ENCODE results near the gene MSMO1. TPM values are rescaled to one million over a fixed set of nuclear protein-coding genes. Genes with fewer than 3 reads are reported as not detected.
"Not testable (repeated sequence)": the region's sequence is repeated elsewhere in the genome, so short reads cannot be mapped to it uniquely, and the experiment has no call there.

Gene MSMO1
- 14.8 TPM for polyA plus RNA-seq (2012; ENCODE audit: insufficient read depth, insufficient read length, low read depth)

DNA sequence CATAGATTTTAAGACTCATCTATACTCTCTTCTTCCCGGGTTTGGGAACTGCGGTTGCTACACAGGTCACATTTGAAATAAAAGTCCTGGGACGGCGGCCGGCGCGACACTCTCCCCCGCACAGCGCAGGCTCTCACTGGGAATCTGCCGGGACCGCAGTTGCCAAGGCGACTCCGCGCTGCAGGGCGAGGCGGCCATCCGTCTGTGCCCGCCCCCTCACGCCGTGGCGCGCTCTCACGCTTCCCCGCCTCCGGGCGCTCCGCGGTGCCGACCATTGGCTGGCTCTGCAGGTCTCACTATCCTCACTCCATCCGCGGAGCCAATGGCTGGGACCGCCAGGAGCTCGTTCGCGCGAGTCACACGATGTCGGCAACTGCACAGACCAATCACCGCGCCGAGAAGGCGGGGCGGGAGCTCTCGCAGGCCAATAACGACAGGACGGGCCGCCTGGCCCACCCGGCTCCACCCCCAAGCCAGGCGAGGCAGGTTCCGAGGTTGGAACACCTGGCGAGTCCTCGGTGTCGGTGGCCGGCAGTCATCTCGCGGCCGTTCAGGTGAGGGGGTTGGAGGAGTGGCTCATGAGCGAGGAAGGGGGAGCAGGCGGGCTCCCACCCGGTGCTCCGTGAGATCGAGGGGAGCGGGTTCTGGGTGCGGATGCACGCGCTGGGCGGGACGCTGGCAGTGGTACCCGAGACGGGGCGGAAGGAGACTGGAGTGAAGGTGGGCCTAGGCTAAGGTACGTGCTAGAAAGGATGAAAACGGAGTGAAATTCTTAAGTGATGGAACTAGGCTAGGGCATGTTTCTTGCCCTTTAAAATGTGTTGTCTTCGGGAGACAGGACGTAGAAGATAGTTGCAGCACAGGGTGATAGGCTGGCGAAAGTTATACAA is at the start of gene MSMO1:
TSS of gene MSMO1 (plus strand) at position 459 of the 890 bp plus-strand sequence. CDS start 5,702 bp downstream, outside the sequence.
- H3K4me1 ChIP-seq, result no peaks in the 10 kb centered on the region

DNA sequence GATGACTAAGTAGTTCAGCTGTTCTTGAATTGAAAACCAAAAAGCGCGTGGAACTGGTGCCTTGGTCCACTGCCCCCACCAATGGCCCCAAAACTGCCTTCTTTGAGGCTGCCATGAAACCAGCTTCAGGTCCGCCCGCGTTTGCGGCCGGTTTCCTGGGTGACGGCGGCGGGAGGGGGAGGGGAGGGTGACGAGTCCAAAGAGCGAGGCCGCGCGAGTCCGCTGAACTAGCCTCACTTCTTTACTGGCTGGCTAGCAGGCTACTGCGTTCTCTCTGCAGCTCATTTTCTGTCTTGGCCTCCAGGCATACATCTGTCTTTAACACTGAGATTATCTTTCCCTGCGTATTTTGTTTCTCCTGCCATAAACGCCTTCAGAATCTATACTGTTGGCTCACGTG is 47.9 kb upstream of the MSMO1 start:
- H3K36me3 ChIP-seq, result not testable (repeated sequence)

More for the DNA sequence above, at the start of gene MSMO1:
- no peaks in the 10 kb centered on the region for H3K27me3 ChIP-seq
- TF ChIP-seq, protein P1, sequence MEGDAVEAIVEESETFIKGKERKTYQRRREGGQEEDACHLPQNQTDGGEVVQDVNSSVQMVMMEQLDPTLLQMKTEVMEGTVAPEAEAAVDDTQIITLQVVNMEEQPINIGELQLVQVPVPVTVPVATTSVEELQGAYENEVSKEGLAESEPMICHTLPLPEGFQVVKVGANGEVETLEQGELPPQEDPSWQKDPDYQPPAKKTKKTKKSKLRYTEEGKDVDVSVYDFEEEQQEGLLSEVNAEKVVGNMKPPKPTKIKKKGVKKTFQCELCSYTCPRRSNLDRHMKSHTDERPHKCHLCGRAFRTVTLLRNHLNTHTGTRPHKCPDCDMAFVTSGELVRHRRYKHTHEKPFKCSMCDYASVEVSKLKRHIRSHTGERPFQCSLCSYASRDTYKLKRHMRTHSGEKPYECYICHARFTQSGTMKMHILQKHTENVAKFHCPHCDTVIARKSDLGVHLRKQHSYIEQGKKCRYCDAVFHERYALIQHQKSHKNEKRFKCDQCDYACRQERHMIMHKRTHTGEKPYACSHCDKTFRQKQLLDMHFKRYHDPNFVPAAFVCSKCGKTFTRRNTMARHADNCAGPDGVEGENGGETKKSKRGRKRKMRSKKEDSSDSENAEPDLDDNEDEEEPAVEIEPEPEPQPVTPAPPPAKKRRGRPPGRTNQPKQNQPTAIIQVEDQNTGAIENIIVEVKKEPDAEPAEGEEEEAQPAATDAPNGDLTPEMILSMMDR (IDR thresholded peaks at IDR 0.05; ENCODE audit: low read depth, low read length), result no peak
- H3K9me3 ChIP-seq, result no peaks in the 10 kb centered on the region
- peak; percentile 99 for DNase-seq
- peak within 1 kb of the TSS; percentile 98 for H3K4me3 ChIP-seq (ENCODE audit: low read depth, low read length)
- peaks cover 3% of the 10 kb centered on the region; the same call in 1 of the 2 replicates for H3K36me3 ChIP-seq

DNA sequence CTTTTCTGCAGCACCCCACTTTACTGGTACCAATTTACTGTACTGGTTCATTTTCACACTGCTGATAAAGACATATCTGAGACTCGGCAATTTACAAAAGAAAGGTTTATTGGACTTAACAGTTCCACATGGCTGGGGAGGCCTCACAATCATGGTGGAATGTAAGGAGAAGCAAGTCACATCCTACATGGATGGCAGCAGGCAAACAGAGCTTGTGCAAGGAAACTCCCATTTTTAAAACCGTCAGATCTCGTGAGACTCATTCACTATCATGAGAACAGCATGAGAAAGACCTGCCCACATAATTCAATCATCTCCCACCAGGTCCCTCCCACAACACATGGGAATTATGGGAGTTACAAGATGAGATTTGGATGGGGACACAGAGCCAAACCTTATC is 42.8 kb upstream of the MSMO1 start:
- not testable (repeated sequence) for H3K4me3 ChIP-seq (ENCODE audit: low read depth, low read length); H3K36me3 ChIP-seq; DNase-seq; H3K4me1 ChIP-seq; H3K9me3 ChIP-seq; H3K27me3 ChIP-seq

More for the DNA sequence above, 47.9 kb upstream of the MSMO1 start:
- not testable (repeated sequence) for H3K4me1 ChIP-seq; DNase-seq; H3K4me3 ChIP-seq (ENCODE audit: low read depth, low read length); H3K27me3 ChIP-seq; H3K9me3 ChIP-seq

DNA sequence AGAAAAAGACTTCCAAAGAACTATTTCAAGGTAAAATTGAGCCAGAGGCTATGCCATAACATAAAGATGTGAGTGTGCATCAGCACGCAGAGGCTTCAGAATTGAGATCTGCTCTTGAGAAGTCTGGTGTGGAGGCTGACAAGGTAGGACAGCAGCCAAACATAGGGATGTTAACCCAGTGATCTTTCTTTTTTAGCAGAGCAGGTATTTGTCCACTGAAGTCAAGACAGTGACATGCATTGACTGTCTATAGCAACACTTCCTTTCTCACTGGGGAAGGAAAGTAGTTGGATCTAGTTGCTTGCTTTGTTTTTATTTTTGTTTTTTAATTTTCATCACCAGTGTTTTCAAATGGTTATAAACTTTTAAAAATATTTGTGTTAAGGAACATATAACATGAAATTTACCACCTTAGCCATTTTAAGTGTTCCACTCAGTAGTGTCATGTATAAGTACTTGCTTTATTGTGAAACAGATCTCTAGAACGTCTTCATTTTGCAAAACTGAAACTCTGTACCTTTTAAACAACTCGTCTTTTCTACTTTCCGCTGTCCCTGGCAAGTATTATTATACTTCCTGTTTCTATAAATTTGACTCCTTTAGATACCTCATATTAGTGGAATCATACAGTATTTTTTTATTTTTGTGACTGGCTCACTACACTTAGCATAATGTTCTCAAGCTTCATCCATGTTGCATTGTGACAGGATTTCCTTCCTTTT is 40.7 kb upstream of the MSMO1 start:
- H3K4me3 ChIP-seq (ENCODE audit: low read depth, low read length); H3K36me3 ChIP-seq: not testable (repeated sequence)

DNA sequence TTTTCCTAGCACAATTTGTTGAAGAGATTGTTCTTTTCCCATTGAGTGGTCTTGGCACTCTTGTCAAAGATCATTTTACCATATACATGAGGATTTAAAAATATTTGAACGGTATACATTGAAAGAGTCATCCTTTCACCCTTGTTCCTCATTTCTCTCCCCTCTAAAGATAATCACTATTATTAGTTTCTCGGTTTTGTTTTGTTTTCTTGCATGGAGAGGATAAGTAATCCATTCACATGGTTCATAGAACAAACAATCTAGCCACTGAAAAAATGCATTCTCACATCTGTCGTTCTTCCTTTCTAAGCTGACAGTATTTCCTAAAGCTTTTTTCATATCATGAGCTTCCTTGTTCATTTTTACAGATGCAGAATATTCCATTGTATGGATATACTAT is 39.2 kb upstream of the MSMO1 start:
- Histone ChIP-seq H3K36me3 (no peaks in the 10 kb centered on the region), H3K4me3 (ENCODE audit: low read depth, low read length) (no peak overlapping the region), H3K27me3 (no peaks in the 10 kb centered on the region), H3K9me3 (no peaks in the 10 kb centered on the region), H3K4me1 (no peaks in the 10 kb centered on the region)
- TF ChIP-seq, protein P1 (IDR thresholded peaks at IDR 0.05; ENCODE audit: low read depth, low read length), result no peak
- no peak for DNase-seq

More for the DNA sequence above, 40.7 kb upstream of the MSMO1 start:
- not testable (repeated sequence) for DNase-seq, H3K27me3 ChIP-seq, H3K4me1 ChIP-seq, H3K9me3 ChIP-seq

DNA sequence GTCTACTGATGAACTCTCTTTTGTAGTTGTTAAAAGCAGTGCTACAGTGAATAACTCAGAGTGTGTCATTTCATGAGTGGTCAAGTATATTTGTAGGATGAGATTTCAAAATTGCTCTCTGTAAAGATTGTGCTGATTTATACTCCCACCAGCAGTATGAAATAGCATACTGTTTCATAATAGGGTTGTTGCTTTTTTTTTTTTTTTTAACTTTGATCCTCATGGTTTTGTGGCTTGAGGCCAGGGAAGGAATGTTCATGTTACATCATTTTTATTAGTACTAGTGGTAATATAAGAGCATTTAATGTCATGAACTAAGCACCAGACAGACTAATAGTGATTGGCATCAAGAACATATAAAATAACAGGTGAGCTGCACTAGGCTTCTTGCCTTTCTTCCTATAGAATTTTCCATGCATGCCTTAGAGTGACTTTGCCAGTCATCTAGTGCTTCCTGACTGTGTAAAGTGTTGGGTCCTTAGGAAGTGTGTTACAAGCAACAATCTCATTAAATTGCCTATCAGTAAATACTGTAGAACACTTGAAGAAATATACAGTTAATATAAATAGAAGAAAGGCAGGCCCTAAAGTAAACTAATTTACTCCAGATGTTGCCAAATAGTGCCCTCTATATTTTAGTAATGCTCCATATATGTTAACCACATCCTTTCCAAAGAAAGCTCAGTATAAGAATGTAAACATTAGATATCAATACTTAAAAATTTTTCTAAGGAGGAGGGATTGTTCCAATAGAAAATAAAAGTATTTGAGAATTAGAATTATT is 38.6 kb upstream of the MSMO1 start:
- DNase-seq, result no peak
- TF ChIP-seq, protein P1 (IDR thresholded peaks at IDR 0.05; ENCODE audit: low read depth, low read length), result no peak
- Histone ChIP-seq H3K36me3 (no peaks in the 10 kb centered on the region), H3K4me1 (no peaks in the 10 kb centered on the region), H3K27me3 (no peaks in the 10 kb centered on the region), H3K9me3 (no peaks in the 10 kb centered on the region), H3K4me3 (ENCODE audit: low read depth, low read length) (no peak overlapping the region)

DNA sequence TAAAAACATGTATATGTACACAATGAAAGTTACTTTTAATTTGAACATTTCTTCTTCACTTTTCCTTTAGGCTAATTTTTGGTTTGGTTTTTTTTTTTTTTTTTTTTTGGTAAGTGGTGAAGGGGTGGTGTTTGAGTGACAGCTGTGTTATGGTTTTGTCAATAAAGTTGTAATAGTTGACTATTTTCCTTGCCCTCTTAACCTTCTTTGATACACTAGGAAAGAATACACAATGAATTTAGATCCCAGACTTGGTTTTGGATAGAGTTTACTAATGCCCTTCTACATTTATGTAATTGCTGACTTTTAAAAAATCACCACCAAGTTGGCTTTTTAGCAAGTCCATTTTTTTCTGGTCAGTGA is 38.1 kb upstream of the MSMO1 start:
- H3K4me3 ChIP-seq (ENCODE audit: low read depth, low read length), result no peak overlapping the region
- no peaks in the 10 kb centered on the region for H3K36me3 ChIP-seq
- no peaks in the 10 kb centered on the region for H3K9me3 ChIP-seq
- H3K27me3 ChIP-seq, result no peaks in the 10 kb centered on the region
- no peaks in the 10 kb centered on the region for H3K4me1 ChIP-seq
- DNase-seq, result no peak
- TF ChIP-seq, protein P1 (IDR thresholded peaks at IDR 0.05; ENCODE audit: low read depth, low read length), result no peak

All from BE2C (cell line).